CD4-positive, alpha-beta memory T cell (primary cell): ENCODE data around the gene PCGF6. TPM values are rescaled to one million over a fixed set of nuclear protein-coding genes. Genes with fewer than 3 reads are reported as not detected.

Experiments
- CTCF ChIA-PET: fragments of 350-600 bp; sonication (Branson Sonifier 250); formaldehyde crosslinking; loops from one replicate; lab custom pipeline; 2021; ENCODE audit warnings: inconsistent platforms; ENCODE audit not compliant: partially characterized antibody; lab: Charles Lee
- POLR2A ChIA-PET: fragments of 350-600 bp; sonication (Branson Sonifier 250); formaldehyde crosslinking; loops from one replicate; lab custom pipeline; 2021; ENCODE audit not compliant: partially characterized antibody; lab: Charles Lee
- DNase-seq, 5 donors: peaks; one replicate each; pipeline versions ENCODE4 v3.0.0 to v3.0.0-alpha.2; 2020 to 2022; ENCODE audit warnings: mixed read lengths in 1 of 5
- H3K27ac ChIP-seq: one replicate; pipeline ENCODE4 v1.7.0; 2013; ENCODE audit warnings: low read depth, low read length
- H3K27me3 ChIP-seq: 2 replicates; pipeline ENCODE4 v1.7.0; 2013; ENCODE audit warnings: mild to moderate bottlenecking, low read length, moderate library complexity; ENCODE audit not compliant: insufficient read depth
- H3K36me3 ChIP-seq: 2 replicates; pipeline ENCODE4 v1.7.0; 2013; ENCODE audit warnings: mild to moderate bottlenecking, low read length, moderate library complexity; ENCODE audit not compliant: insufficient read depth
- H3K4me1 ChIP-seq: 2 replicates; pipeline ENCODE4 v1.7.0; 2013; ENCODE audit warnings: mild to moderate bottlenecking, low read length, moderate library complexity; ENCODE audit not compliant: insufficient read depth
- H3K4me3 ChIP-seq, 2 donors: one replicate each; pipeline ENCODE4 v1.7.0; 2013; ENCODE audit warnings: low read length in 2 of 2, mild to moderate bottlenecking in 1 of 2
- H3K9me3 ChIP-seq, 2 donors: one replicate each; pipeline ENCODE4 v1.7.0; 2013; ENCODE audit warnings: low read length in 2 of 2, control low read depth in 1 of 2; ENCODE audit not compliant: control insufficient read depth in 1 of 2
- H3K27ac Mint-ChIP-seq, 7 donors: one replicate each; pipeline ENCODE4 v1.8.0; 2020 to 2021; ENCODE audit warnings: mixed read lengths in 7 of 7, mild to moderate bottlenecking in 6 of 7, inconsistent platforms in 3 of 7, moderate library complexity in 3 of 7
- H3K27me3 Mint-ChIP-seq, 2 donors: one replicate each; pipeline ENCODE4 v1.8.0; 2020 to 2021; ENCODE audit warnings: mixed read lengths in 2 of 2
- H3K36me3 Mint-ChIP-seq, 2 donors: one replicate each; pipeline ENCODE4 v1.8.0; 2020 to 2021; ENCODE audit warnings: mixed read lengths in 2 of 2, inconsistent platforms in 1 of 2, mild to moderate bottlenecking in 1 of 2
- H3K4me1 Mint-ChIP-seq, 4 donors: one replicate each; pipeline ENCODE4 v1.8.0; 2020 to 2021; ENCODE audit warnings: mixed read lengths in 4 of 4, mild to moderate bottlenecking in 1 of 4
- H3K4me3 Mint-ChIP-seq, 8 donors: one replicate each; pipeline ENCODE4 v1.8.0; 2020 to 2021; ENCODE audit warnings: mixed read lengths in 8 of 8, mild to moderate bottlenecking in 7 of 8, moderate library complexity in 6 of 8, inconsistent platforms in 3 of 8
- H3K9me3 Mint-ChIP-seq, 8 donors: one replicate each; pipeline ENCODE4 v1.8.0; 2020 to 2021; ENCODE audit warnings: mixed read lengths in 8 of 8, mild to moderate bottlenecking in 5 of 8, inconsistent platforms in 3 of 8, moderate library complexity in 1 of 8
- intact Hi-C: fragments of 100-400 bp; cut with micrococcal nuclease; formaldehyde crosslinking; loops from one replicate; pipeline ENCODE4 v1.15.1; 2023
- polyA plus RNA-seq, 2 donors: library from polyadenylated mRNA; unstranded; fragments of 300-500 nt; fragmentation: Illumina TruSeq; gene quantifications; one replicate each; pipeline ENCODE4 v1.2.3, GENCODE V29; 2021
- total RNA-seq, 2 experiments: library from RNA; stranded (reverse); gene quantifications; one replicate each; pipeline ENCODE4 v1.2.3, GENCODE V29; 2021

Gene PCGF6
- total and polyA plus RNA-seq, 4 experiments from 2014 or later: 6.4 to 11.2 (median 8.8) TPM

GRCh38 chr10:103394180-103394579, 43.2 kb upstream of the PCGF6 start:
- intact Hi-C loops: loop anchor here (10.0 kb wide), 1 partner anchor 281 kb away; no protein-coding TSS in a partner anchor
- Mint-ChIP-seq H3K36me3 (peaks cover 0 to 44% of the 10 kb centered on the region in 2 donors), H3K4me1 (peaks cover 31 to 58% (median 44%) of the 10 kb centered on the region in 4 donors), H3K27me3 (no peaks in the 10 kb centered on the region), H3K4me3 (peak overlapping the region in 7 of 8 donors; percentile 43 to 100 (median 65)), H3K27ac (peak overlapping the region in 3 of 7 donors; percentile 32 to 73 (median 65)), H3K9me3 (no peaks in the 10 kb centered on the region)
- H3K27me3 ChIP-seq: no peaks in the 10 kb centered on the region
- no peak overlapping the region for H3K4me3 ChIP-seq
- ChIA-PET POLR2A (interaction anchor here (1.1 kb wide), 1 partner anchor 26 kb away, joined by 3 read pairs; the partner anchor contains the start of gene TAF5), CTCF (interaction anchor here (1.4 to 1.6 kb wide), 2 partner anchors 22 to 89 kb away, joined by 4 to 5 read pairs; no protein-coding TSS in a partner anchor)
- DNase-seq: no peak
- peaks cover 44% of the 10 kb centered on the region for H3K4me1 ChIP-seq
- peaks cover 22% of the 10 kb centered on the region for H3K36me3 ChIP-seq
- H3K27ac ChIP-seq: no peak overlapping the region
- H3K9me3 ChIP-seq: no peaks in the 10 kb centered on the region

DNA sequence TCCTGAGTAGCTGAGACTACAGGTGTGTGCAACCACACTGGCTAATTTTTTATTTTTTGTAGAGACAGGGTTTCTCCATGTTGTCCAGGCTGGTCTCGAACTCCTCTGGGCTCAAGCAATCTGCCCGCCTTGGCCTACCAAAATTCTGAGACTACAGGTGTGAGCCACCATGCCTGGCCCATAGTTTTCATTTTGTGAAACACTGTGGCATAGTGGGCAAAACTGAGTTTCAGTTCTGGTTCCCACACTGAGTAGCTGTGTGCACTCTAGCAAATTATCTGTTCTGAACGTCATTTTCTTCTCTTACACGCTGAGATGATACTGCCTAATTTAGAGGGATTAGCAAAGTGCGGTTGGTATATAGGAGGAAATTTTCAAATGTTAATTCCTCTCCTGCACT, 31.8 kb upstream of the PCGF6 start:
- Mint-ChIP-seq H3K4me1 (no peaks in the 10 kb centered on the region), H3K27ac (peak overlapping the region in 1 of 7 donors; percentile 3), H3K27me3 (no peaks in the 10 kb centered on the region), H3K4me3 (no peak overlapping the region), H3K9me3 (no peaks in the 10 kb centered on the region), H3K36me3 (peaks cover 28 to 43% of the 10 kb centered on the region in 2 donors)
- intact Hi-C loops: no loop called here
- H3K9me3 ChIP-seq: no peaks in the 10 kb centered on the region
- no peaks in the 10 kb centered on the region for H3K27me3 ChIP-seq
- POLR2A ChIA-PET: no interaction called here
- H3K27ac ChIP-seq: no peak overlapping the region
- no peaks in the 10 kb centered on the region for H3K4me1 ChIP-seq
- DNase-seq: no peak
- peaks cover 3% of the 10 kb centered on the region for H3K36me3 ChIP-seq
- H3K4me3 ChIP-seq: no peak overlapping the region
- CTCF ChIA-PET: no interaction called here

DNA sequence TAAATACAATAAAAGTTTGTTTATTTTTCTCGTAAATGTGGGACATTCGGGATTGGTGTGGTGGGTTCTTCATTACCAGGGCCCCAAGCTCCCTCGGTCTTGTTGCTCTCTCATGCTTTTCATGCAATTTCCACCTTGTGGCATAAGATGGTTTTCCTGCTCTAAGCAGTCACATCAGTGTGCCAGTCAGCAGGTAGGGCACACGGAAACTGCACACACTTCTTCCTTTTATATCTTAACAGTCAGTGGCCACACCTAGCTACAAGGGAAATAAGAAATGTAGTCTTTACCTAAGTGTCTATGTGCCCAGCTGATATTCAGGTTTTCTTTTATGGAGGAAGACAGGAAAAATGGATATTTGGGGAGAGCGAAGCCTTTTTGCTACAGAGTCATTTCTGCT, 23.3 kb upstream of the PCGF6 start:
- Histone ChIP-seq H3K4me3 (no peak overlapping the region), H3K36me3 (peaks cover 13% of the 10 kb centered on the region), H3K4me1 (peaks cover 17% of the 10 kb centered on the region), H3K27me3 (no peaks in the 10 kb centered on the region), H3K27ac (no peak overlapping the region), H3K9me3 (no peaks in the 10 kb centered on the region)
- Mint-ChIP-seq H3K27ac (peak overlapping the region in 3 of 7 donors; percentile 1 to 14 (median 8)), H3K4me1 (peaks cover 16 to 27% (median 22%) of the 10 kb centered on the region in 4 donors), H3K36me3 (peaks cover 28 to 42% of the 10 kb centered on the region in 2 donors), H3K9me3 (no peaks in the 10 kb centered on the region), H3K4me3 (no peak overlapping the region), H3K27me3 (no peaks in the 10 kb centered on the region)
- no peak for DNase-seq
- ChIA-PET POLR2A (interaction anchor here (0.5 to 1.0 kb wide), 3 partner anchors 10 to 91 kb away, joined by 3 to 4 read pairs (median 3); partner anchors contain the start of genes ATP5MK and PDCD11), CTCF (no interaction called here)
- intact Hi-C loops: no loop called here

GRCh38 chr10:103373544-103373943, 22.6 kb upstream of the PCGF6 start:
- Histone ChIP-seq H3K4me3 (no peak overlapping the region), H3K36me3 (peaks cover 13% of the 10 kb centered on the region), H3K27ac (no peak overlapping the region), H3K9me3 (no peaks in the 10 kb centered on the region), H3K4me1 (peaks cover 22% of the 10 kb centered on the region), H3K27me3 (no peaks in the 10 kb centered on the region)
- no peaks in the 10 kb centered on the region for H3K27me3 Mint-ChIP-seq
- H3K4me3 Mint-ChIP-seq: peak overlapping the region in 1 of 8 donors; percentile 32
- CTCF ChIA-PET: no interaction called here
- peaks cover 27 to 40% of the 10 kb centered on the region in 2 donors for H3K36me3 Mint-ChIP-seq
- no peaks in the 10 kb centered on the region for H3K9me3 Mint-ChIP-seq
- H3K27ac Mint-ChIP-seq: peak overlapping the region in 6 of 7 donors; percentile 14 to 80 (median 33)
- intact Hi-C loops: no loop called here
- POLR2A ChIA-PET: interaction anchor here (0.5 to 1.0 kb wide), 2 partner anchors 23 to 92 kb away, joined by 3 to 4 read pairs; partner anchors contain the start of genes ATP5MK and PDCD11
- H3K4me1 Mint-ChIP-seq: peaks cover 17 to 31% (median 23%) of the 10 kb centered on the region in 4 donors
- no peak for DNase-seq

- intact Hi-C loops: loop anchor here (1.0 to 10.0 kb wide), 5 partner anchors 17 to 866 kb away; partner anchors contain the start of genes ACTR1A, ARL3, ATP5MK and CNNM2
- ChIA-PET CTCF (interaction anchor here (1.2 kb wide), 1 partner anchor 17 kb away, joined by 3 read pairs; the partner anchor contains the start of gene PCGF6), POLR2A (interaction anchor here (0.7 to 3.0 kb wide), 15 partner anchors 9 to 918 kb away, joined by 3 to 30 read pairs (median 4); partner anchors contain the start of genes ATP5MK, CALHM2, PCGF6 and PDCD11)
These were observed 17.0 kb upstream of the PCGF6 start, which contains the start of gene TAF5 for GRCh38 chr10:103367782-103368518. Gene TAF5, plus strand, starts transcription at chr10:103367976. Its CDS starts 14 bp downstream, at chr10:103367990.

GRCh38 chr10:103367379-103367781, 16.4 kb upstream of the PCGF6 start:
- H3K27me3 ChIP-seq: no peaks in the 10 kb centered on the region
- H3K9me3 ChIP-seq: no peaks in the 10 kb centered on the region
- intact Hi-C loops: loop anchor here (1.0 to 10.0 kb wide), 4 partner anchors 29 to 865 kb away; partner anchors contain the start of genes ACTR1A, ARL3, ATP5MK and CNNM2
- H3K36me3 Mint-ChIP-seq: peaks cover 0 to 10% of the 10 kb centered on the region in 2 donors
- H3K9me3 Mint-ChIP-seq: no peaks in the 10 kb centered on the region
- peak overlapping the region; percentile 92 to 98 (median 96) for H3K4me3 Mint-ChIP-seq
- H3K4me3 ChIP-seq: peak overlapping the region in 1 of 2 donors; percentile 89
- ChIA-PET CTCF (no interaction called here), POLR2A (interaction anchor here (0.7 to 3.0 kb wide), 15 partner anchors 13 to 917 kb away, joined by 3 to 30 read pairs (median 4); partner anchors contain the start of genes ATP5MK, CALHM2, PCGF6 and PDCD11)
- peaks cover 22% of the 10 kb centered on the region for H3K4me1 ChIP-seq
- H3K27ac Mint-ChIP-seq: peak overlapping the region; percentile 74 to 98 (median 95)
- peak overlapping the region; percentile 79 for H3K27ac ChIP-seq
- H3K36me3 ChIP-seq: no peaks in the 10 kb centered on the region
- H3K27me3 Mint-ChIP-seq: no peaks in the 10 kb centered on the region
- H3K4me1 Mint-ChIP-seq: peaks cover 11 to 25% (median 16%) of the 10 kb centered on the region in 4 donors
- DNase-seq: no peak

More at GRCh38 chr10:103367782-103368518, 17.0 kb upstream of the PCGF6 start, which contains the start of gene TAF5:
- H3K27me3 ChIP-seq: no peaks in the 10 kb centered on the region
- H3K4me1 ChIP-seq: peaks cover 22% of the 10 kb centered on the region
- Mint-ChIP-seq H3K9me3 (no peaks in the 10 kb centered on the region), H3K27ac (peak within 1 kb of the TSS; percentile 74 to 98 (median 95)), H3K4me1 (peaks cover 11 to 25% (median 16%) of the 10 kb centered on the region in 4 donors), H3K27me3 (no peaks in the 10 kb centered on the region), H3K4me3 (peak within 1 kb of the TSS; percentile 92 to 98 (median 96)), H3K36me3 (peaks cover 0 to 10% of the 10 kb centered on the region in 2 donors)
- peak; percentile 91 to 93 (median 91) for DNase-seq
- peak within 1 kb of the TSS; percentile 52 to 89 for H3K4me3 ChIP-seq
- peak within 1 kb of the TSS; percentile 79 for H3K27ac ChIP-seq
- no peaks in the 10 kb centered on the region for H3K36me3 ChIP-seq
- no peaks in the 10 kb centered on the region for H3K9me3 ChIP-seq
